B cell (primary cell): Measurements from ENCODE around the gene TUT1. TPM values are rescaled to one million over a fixed set of nuclear protein-coding genes. Genes with fewer than 3 reads are reported as not detected.
A peak's percentile ranks its signal among the peaks of the same experiment; 100 is the strongest.

Experiments
- ATAC-seq: fragments of 200-7000 bp; cut with Tn5 transposase; one replicate; pipeline ENCODE4 v1.10.0; 2021; ENCODE audit warnings: low read depth, mild to moderate bottlenecking, moderate number of reproducible peaks, moderate library complexity
- CTCF ChIA-PET: fragments of 350-600 bp; sonication (Branson Sonifier 250); formaldehyde crosslinking; loops from one replicate; lab custom pipeline; 2021; ENCODE audit warnings: antibody characterized with exemption, inconsistent platforms; lab: Charles Lee
- POLR2A ChIA-PET: fragments of 350-600 bp; sonication (Branson Sonifier 250); formaldehyde crosslinking; loops from one replicate; lab custom pipeline; 2021; ENCODE audit warnings: antibody characterized with exemption; lab: Charles Lee
- DNase-seq: peaks from one replicate; pipeline ENCODE4 v3.0.0; 2013
- H2AFZ ChIP-seq: 2 replicates; pipeline ENCODE4 v1.6.1; 2012; ENCODE audit warnings: mild to moderate bottlenecking, low read depth, low read length; ENCODE audit not compliant: insufficient read depth, poor library complexity, severe bottlenecking
- H3K27ac ChIP-seq, 2 donors: 1 replicate in 1 of 2; 2 replicates in 1 of 2; pipeline ENCODE4 v1.5.1; 2012 to 2013; ENCODE audit warnings: low read length in 2 of 2, mild to moderate bottlenecking in 2 of 2, moderate library complexity in 1 of 2
- H3K27me3 ChIP-seq, 4 experiments: fragments of 200-600 bp in 1 of 4; sonication (generic) in 1 of 4; replicated peaks in 1 of 4; 1 replicate in 2 of 4; 2 replicates in 2 of 4; pipeline versions ENCODE4 v1.6.1 to v1.7.0; 2013 to 2016; ENCODE audit warnings: low read length in 3 of 4, mild to moderate bottlenecking in 2 of 4, mixed read lengths in 1 of 4, moderate library complexity in 1 of 4; ENCODE audit not compliant: insufficient read depth in 4 of 4, control insufficient read depth in 3 of 4; ENCODE audit errors: control extremely low read depth in 1 of 4
- H3K36me3 ChIP-seq, 2 experiments: replicated peaks in 1 of 2; 1 replicate in 1 of 2; 2 replicates in 1 of 2; pipeline versions ENCODE4 v1.6.1 to v1.7.1; 2013; ENCODE audit warnings: low read length in 1 of 2; ENCODE audit not compliant: insufficient read depth in 2 of 2, control insufficient read depth in 1 of 2; ENCODE audit errors: control extremely low read depth in 1 of 2, extremely low read depth in 1 of 2
- H3K4me1 ChIP-seq, 2 donors: fragments of 200-600 bp in 1 of 2; sonication (generic) in 1 of 2; 1 replicate in 1 of 2; 2 replicates in 1 of 2; pipeline versions ENCODE4 v1.5.1 to v1.6.1; 2013 to 2017; ENCODE audit warnings: low read length in 2 of 2; ENCODE audit not compliant: control insufficient read depth in 2 of 2, insufficient read depth in 2 of 2
- H3K4me2 ChIP-seq: replicated peaks from 2 replicates; pipeline ENCODE3; 2012; ENCODE audit warnings: mild to moderate bottlenecking, low read depth, low read length; ENCODE audit not compliant: poor library complexity, severe bottlenecking
- H3K4me3 ChIP-seq, 5 experiments: fragments of 200-600 bp in 1 of 5; sonication (generic) in 1 of 5; 1 replicate in 3 of 5; 2 replicates in 2 of 5; pipeline versions ENCODE4 v1.5.1 to v1.7.0; 2011 to 2016; ENCODE audit warnings: low read length in 4 of 5, mild to moderate bottlenecking in 4 of 5, low read depth in 2 of 5, control low read depth in 1 of 5, moderate library complexity in 1 of 5; ENCODE audit not compliant: insufficient read depth in 1 of 5; ENCODE audit errors: control extremely low read depth in 1 of 5, extremely low read depth in 1 of 5
- H3K79me2 ChIP-seq: fragments of 200-600 bp; sonication (generic); one replicate; pipeline ENCODE4 v1.6.0; 2016; ENCODE audit warnings: low read length; ENCODE audit not compliant: control insufficient read depth, insufficient read depth
- H3K9ac ChIP-seq: fragments of 200-600 bp; sonication (generic); 2 replicates; pipeline ENCODE4 v1.6.1; 2017; ENCODE audit warnings: mild to moderate bottlenecking, low read length, moderate library complexity
- H3K9me3 ChIP-seq, 3 donors: one replicate each; pipeline versions ENCODE4 v1.6.1 to v1.7.1; 2013; ENCODE audit warnings: low read length in 2 of 3; ENCODE audit not compliant: control insufficient read depth in 2 of 3, insufficient read depth in 1 of 3; ENCODE audit errors: control extremely low read depth in 1 of 3
- H4K20me1 ChIP-seq: 2 replicates; pipeline ENCODE4 v1.6.0; 2012; ENCODE audit warnings: mild to moderate bottlenecking, low read length; ENCODE audit not compliant: insufficient read depth, control insufficient read depth, poor library complexity, severe bottlenecking
- H3K27ac Mint-ChIP-seq: one replicate; pipeline ENCODE4 v1.8.0; 2021; ENCODE audit warnings: mixed read lengths
- H3K27me3 Mint-ChIP-seq: one replicate; pipeline ENCODE4 v1.8.0; 2021; ENCODE audit warnings: mixed read lengths
- H3K4me1 Mint-ChIP-seq: one replicate; pipeline ENCODE4 v1.8.0; 2021; ENCODE audit warnings: mixed read lengths
- H3K4me3 Mint-ChIP-seq: one replicate; pipeline ENCODE4 v1.8.0; 2021; ENCODE audit warnings: mixed read lengths
- H3K9me3 Mint-ChIP-seq: one replicate; pipeline ENCODE4 v1.8.0; 2022; ENCODE audit warnings: mixed read lengths; ENCODE audit not compliant: insufficient read depth
- CTCF ChIP-seq: fragments of 200-600 bp; IDR thresholded peaks from one replicate; pipeline ENCODE4 v1.8.0; 2022; ENCODE audit warnings: antibody characterized with exemption, mild to moderate bottlenecking
- EZH2 ChIP-seq: IDR thresholded peaks from 2 replicates; pipeline ENCODE4 v1.6.1; 2012; ENCODE audit warnings: borderline replicate concordance, low read depth, mild to moderate bottlenecking, moderate library complexity, low read length; ENCODE audit not compliant: insufficient read depth, poor library complexity, severe bottlenecking
- WGBS: methylation state at CpG from one replicate; pipeline ENCODE4 v1.1.5; 2013; ENCODE audit warnings: missing lambda C conversion rate; ENCODE audit not compliant: insufficient coverage; 5-methylcytosine and 5-hydroxymethylcytosine counted together
- intact Hi-C: fragments of 100-400 bp; cut with micrococcal nuclease; formaldehyde crosslinking; loops from one replicate; pipeline ENCODE4 v1.10.0; 2022
- polyA plus RNA-seq: library from polyadenylated mRNA; depleted of rRNA; stranded (reverse); fragments of >200 nt; gene quantifications from 2 replicates; pipeline ENCODE4 v1.2.3, GENCODE V29; 2012
- total RNA-seq, 2 donors: library from RNA; stranded (reverse); fragments of 120-200 nt in 1 of 2; gene quantifications; 1 replicate in 1 of 2; 2 replicates in 1 of 2; pipeline versions ENCODE4 v1.2.3 to v1.2.4, GENCODE V29; 2013 to 2022

Gene TUT1
- total and polyA plus RNA-seq, 2 donors (not counting 1 experiment from before 2014, with no cell fraction given), result 31.1 to 47.7 TPM

DNA sequence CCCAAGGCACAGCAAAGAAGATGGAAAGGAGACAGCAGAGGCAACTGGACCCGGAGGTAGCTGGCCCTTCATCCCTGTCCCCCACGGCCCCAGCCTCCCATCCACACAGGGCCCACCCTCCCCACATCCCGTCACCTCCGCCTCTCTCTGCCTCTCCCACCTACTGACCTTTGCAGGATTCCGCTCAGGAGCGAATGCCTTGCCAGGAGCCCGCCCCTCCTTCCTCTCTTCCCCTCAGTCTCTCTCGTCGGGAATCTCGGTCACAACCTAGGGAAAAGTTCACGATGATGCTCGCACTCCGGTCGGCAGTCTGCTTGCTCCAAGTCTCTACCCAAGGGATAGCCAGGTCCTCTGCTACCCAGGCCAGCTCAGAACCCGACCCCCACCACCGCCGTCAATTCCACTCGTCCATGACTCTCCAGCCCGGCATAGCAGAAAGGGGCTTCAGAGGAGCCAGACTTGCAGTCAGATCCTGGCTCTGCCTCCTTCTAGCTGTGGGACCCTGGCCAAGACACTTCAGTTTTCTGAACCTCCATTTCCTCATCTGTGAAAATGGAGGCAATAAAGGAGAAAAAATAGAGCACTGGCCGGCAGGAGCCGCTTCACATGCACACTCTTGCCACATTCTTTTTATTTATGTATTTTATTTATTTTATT lies 54.9 kb downstream of the TUT1 start:
- CTCF ChIA-PET, result interaction anchor here (10.9 to 11.1 kb wide), 2 partner anchors 19 to 112 kb away, joined by 207 to 376 read pairs; no protein-coding TSS in a partner anchor
- intact Hi-C loops, result no loop called here
- TF ChIP-seq CTCF (no peak), EZH2 (no peak)
- Histone ChIP-seq H3K9ac (no peak overlapping the region), H3K4me1 (peaks cover 31 to 37% of the 10 kb centered on the region in 2 donors), H3K27me3 (no peaks in the 10 kb centered on the region), H3K4me2 (no peak overlapping the region), H3K36me3 (peaks cover 10 to 59% of the 10 kb centered on the region in 2 experiments), H3K27ac (no peak overlapping the region), H2AFZ (no peak overlapping the region), H3K9me3 (no peaks in the 10 kb centered on the region), H3K79me2 (peaks cover 82% of the 10 kb centered on the region), H3K4me3 (no peak overlapping the region), H4K20me1 (peaks cover 94% of the 10 kb centered on the region)
- DNase-seq (no peak), ATAC-seq (no peak)
- Mint-ChIP-seq H3K4me1 (peaks cover 40% of the 10 kb centered on the region), H3K27me3 (no peaks in the 10 kb centered on the region), H3K27ac (peak overlapping the region; percentile 37), H3K4me3 (no peak overlapping the region), H3K9me3 (no peaks in the 10 kb centered on the region)
- WGBS, result 96% methylated on average over 19 of the region's 21 CpGs
- POLR2A ChIA-PET, result no interaction called here

- H2AFZ ChIP-seq, result no peak overlapping the region
- no peaks in the 10 kb centered on the region for H3K9me3 ChIP-seq
- peaks cover 83% of the 10 kb centered on the region for H3K79me2 ChIP-seq
- TF ChIP-seq CTCF (no peak), EZH2 (no peak)
- H3K27me3 ChIP-seq, result no peaks in the 10 kb centered on the region
- H3K9me3 Mint-ChIP-seq, result no peaks in the 10 kb centered on the region
- peaks cover 26 to 30% of the 10 kb centered on the region in 2 donors for H3K4me1 ChIP-seq
- no peak for ATAC-seq
- POLR2A ChIA-PET, result no interaction called here
- H4K20me1 ChIP-seq, result peaks cover 98% of the 10 kb centered on the region
- no peak overlapping the region for H3K4me3 Mint-ChIP-seq
- no peak overlapping the region for H3K27ac Mint-ChIP-seq
- H3K36me3 ChIP-seq, result peaks cover 10 to 65% of the 10 kb centered on the region in 2 experiments
- no peak overlapping the region for H3K9ac ChIP-seq
- H3K27me3 Mint-ChIP-seq, result no peaks in the 10 kb centered on the region
- WGBS, result 98% methylated on average over 11 of the region's 12 CpGs
- H3K27ac ChIP-seq, result no peak overlapping the region
- H3K4me3 ChIP-seq, result no peak overlapping the region
- DNase-seq, result no peak
- intact Hi-C loops, result no loop called here
- CTCF ChIA-PET, result interaction anchor here (10.9 to 11.1 kb wide), 2 partner anchors 20 to 111 kb away, joined by 207 to 376 read pairs; no protein-coding TSS in a partner anchor
- no peak overlapping the region for H3K4me2 ChIP-seq
- H3K4me1 Mint-ChIP-seq, result peaks cover 34% of the 10 kb centered on the region
Measured at GRCh38 chr11:62535802-62536201, 55.5 kb downstream of the TUT1 start.
